H1 (cell line): ENCODE results near the gene JMJD1C.

Source experiments
- RFX5 ChIP-seq: IDR thresholded peaks from 2 replicates; pipeline ENCODE4 v1.6.1; 2011; ENCODE audit warnings: low read depth, low read length, improper control_type of control experiment, borderline replicate concordance
- SUZ12 ChIP-seq: fragments of 200-600 bp; sonication (generic); IDR thresholded peaks from 2 replicates; pipeline ENCODE4 v1.6.1; 2012; ENCODE audit warnings: mild to moderate bottlenecking, inconsistent platforms, low read length, moderate library complexity, mixed read lengths
- TF ChIP-seq, protein P1 (sequence below): IDR thresholded peaks from 2 replicates; pipeline ENCODE4 v1.6.1; 2012; ENCODE audit warnings: inconsistent platforms
- TF ChIP-seq, protein P2 (sequence below), 3 experiments: IDR thresholded peaks; 1 replicate in 2 of 3; 2 replicates in 1 of 3; pipeline versions ENCODE4 v1.5.1 to v1.6.1; 2011; ENCODE audit warnings: low read length in 3 of 3, mild to moderate bottlenecking in 3 of 3, inconsistent platforms in 2 of 3, low read depth in 1 of 3, moderate library complexity in 1 of 3; ENCODE audit not compliant: insufficient read depth in 1 of 3; ENCODE audit errors: control extremely low read depth in 1 of 3

DNA sequence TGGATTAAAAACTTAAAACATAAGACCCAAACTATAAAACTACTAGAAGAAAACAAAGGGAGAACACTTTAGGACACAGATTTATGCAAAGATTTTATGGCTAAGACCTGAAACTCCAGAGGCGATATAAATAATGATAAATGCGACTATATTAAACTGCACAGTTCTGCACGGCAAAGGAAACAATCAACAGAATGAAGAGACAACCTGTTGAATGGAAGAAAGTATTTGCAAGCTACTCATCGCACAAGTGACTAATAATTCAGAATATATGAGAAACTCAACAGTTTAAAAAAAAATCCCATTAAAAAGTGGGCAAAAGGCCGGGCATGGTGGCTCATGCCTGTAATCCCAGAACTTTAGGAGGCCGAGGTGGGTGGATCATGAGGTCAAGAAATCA lies 73.6 kb downstream of the JMJD1C start:
- TF ChIP-seq, protein P1, sequence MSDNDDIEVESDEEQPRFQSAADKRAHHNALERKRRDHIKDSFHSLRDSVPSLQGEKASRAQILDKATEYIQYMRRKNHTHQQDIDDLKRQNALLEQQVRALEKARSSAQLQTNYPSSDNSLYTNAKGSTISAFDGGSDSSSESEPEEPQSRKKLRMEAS: no peak
- no peak for TF ChIP-seq RFX5
- TF ChIP-seq, protein P2, sequence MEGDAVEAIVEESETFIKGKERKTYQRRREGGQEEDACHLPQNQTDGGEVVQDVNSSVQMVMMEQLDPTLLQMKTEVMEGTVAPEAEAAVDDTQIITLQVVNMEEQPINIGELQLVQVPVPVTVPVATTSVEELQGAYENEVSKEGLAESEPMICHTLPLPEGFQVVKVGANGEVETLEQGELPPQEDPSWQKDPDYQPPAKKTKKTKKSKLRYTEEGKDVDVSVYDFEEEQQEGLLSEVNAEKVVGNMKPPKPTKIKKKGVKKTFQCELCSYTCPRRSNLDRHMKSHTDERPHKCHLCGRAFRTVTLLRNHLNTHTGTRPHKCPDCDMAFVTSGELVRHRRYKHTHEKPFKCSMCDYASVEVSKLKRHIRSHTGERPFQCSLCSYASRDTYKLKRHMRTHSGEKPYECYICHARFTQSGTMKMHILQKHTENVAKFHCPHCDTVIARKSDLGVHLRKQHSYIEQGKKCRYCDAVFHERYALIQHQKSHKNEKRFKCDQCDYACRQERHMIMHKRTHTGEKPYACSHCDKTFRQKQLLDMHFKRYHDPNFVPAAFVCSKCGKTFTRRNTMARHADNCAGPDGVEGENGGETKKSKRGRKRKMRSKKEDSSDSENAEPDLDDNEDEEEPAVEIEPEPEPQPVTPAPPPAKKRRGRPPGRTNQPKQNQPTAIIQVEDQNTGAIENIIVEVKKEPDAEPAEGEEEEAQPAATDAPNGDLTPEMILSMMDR (IDR thresholded peaks at IDR 0.05; ENCODE audit: control extremely low read depth in 1 of 3, insufficient read depth in 1 of 3, low read depth in 1 of 3, low read length in 3 of 3): no peak
- TF ChIP-seq SUZ12: no peak
